OCI-LY1 (cell line): ENCODE data around the gene QRSL1.

Experiments
- H2AFZ ChIP-seq: fragments of 200-600 bp; sonication (generic), shearing (Covaris generic); 2 replicates; pipeline ENCODE4 v1.6.0; 2014; ENCODE audit warnings: antibody characterized with exemption, mild to moderate bottlenecking, low read length
- H3F3A ChIP-seq: fragments of 200-600 bp; sonication (generic), shearing (Covaris generic); 2 replicates; pipeline ENCODE4 v1.6.0; 2014; ENCODE audit warnings: mild to moderate bottlenecking, antibody characterized with exemption, low read length, moderate library complexity; ENCODE audit not compliant: insufficient read depth
- H3K27ac ChIP-seq: fragments of 200-600 bp; sonication (generic); 2 replicates; pipeline ENCODE4 v1.5.1; 2014; ENCODE audit warnings: low read length, mixed run types, mild to moderate bottlenecking, low read depth; ENCODE audit not compliant: poor library complexity, severe bottlenecking
- H3K27me3 ChIP-seq: fragments of 200-600 bp; sonication (generic); 2 replicates; pipeline ENCODE4 v1.6.0; 2014; ENCODE audit warnings: antibody characterized with exemption, mild to moderate bottlenecking, low read length, moderate library complexity; ENCODE audit not compliant: insufficient read depth
- H3K36me3 ChIP-seq: fragments of 200-600 bp; sonication (generic); 2 replicates; pipeline ENCODE4 v1.6.1; 2014; ENCODE audit warnings: mild to moderate bottlenecking, antibody characterized with exemption, low read length, moderate library complexity, mixed read lengths; ENCODE audit not compliant: insufficient read depth
- H3K4me1 ChIP-seq: fragments of 200-600 bp; sonication (generic); 2 replicates; pipeline ENCODE4 v1.5.1; 2014; ENCODE audit warnings: mild to moderate bottlenecking, low read length, moderate library complexity; ENCODE audit not compliant: insufficient read depth, severe bottlenecking
- H3K4me2 ChIP-seq: fragments of 200-600 bp; sonication (generic), shearing (Covaris generic); 2 replicates; pipeline ENCODE4 v1.6.1; 2014; ENCODE audit warnings: low read length
- H3K4me3 ChIP-seq: fragments of 200-600 bp; sonication (generic); 2 replicates; pipeline ENCODE4 v1.5.1; 2014; ENCODE audit warnings: low read length, low read depth, mild to moderate bottlenecking, mixed read lengths; ENCODE audit not compliant: poor library complexity, severe bottlenecking
- H3K79me2 ChIP-seq: fragments of 200-600 bp; shearing (Covaris generic); 2 replicates; pipeline ENCODE4 v1.6.1; 2016; ENCODE audit warnings: mixed run types, low read length, mixed read lengths; ENCODE audit not compliant: insufficient read depth
- H3K9ac ChIP-seq: fragments of 200-600 bp; sonication (generic), shearing (Covaris generic); 2 replicates; pipeline ENCODE4 v1.6.1; 2014; ENCODE audit warnings: mild to moderate bottlenecking, low read length, mixed read lengths
- H3K9me2 ChIP-seq: fragments of 200-600 bp; sonication (generic), shearing (Covaris generic); 2 replicates; pipeline ENCODE4 v1.6.1; 2014; ENCODE audit warnings: low read depth, mild to moderate bottlenecking, low read length, mixed read lengths
- H3K9me3 ChIP-seq: fragments of 200-600 bp; shearing (Covaris generic); 2 replicates; pipeline ENCODE4 v1.6.1; 2014; ENCODE audit warnings: low read length, mixed read lengths
- H4K20me1 ChIP-seq: fragments of 200-600 bp; sonication (generic), shearing (Covaris generic); 2 replicates; pipeline ENCODE4 v1.6.0; 2016; ENCODE audit warnings: mild to moderate bottlenecking, low read length; ENCODE audit not compliant: insufficient read depth
- EZH2 ChIP-seq: fragments of 200-600 bp; sonication (generic), shearing (Covaris generic); IDR thresholded peaks from 2 replicates; pipeline ENCODE4 v1.8.0; 2017; ENCODE audit warnings: borderline replicate concordance, mixed run types, mild to moderate bottlenecking, antibody characterized with exemption, low read length, moderate library complexity, mixed read lengths
- TF ChIP-seq, protein P1 (sequence below): fragments of 200-600 bp; sonication (generic), shearing (Covaris generic); IDR thresholded peaks from 2 replicates; pipeline ENCODE4 v1.5.1; 2017; ENCODE audit warnings: mild to moderate bottlenecking, antibody characterized with exemption, low read length, moderate library complexity, mixed read lengths

The QRSL1 gene

DNA sequence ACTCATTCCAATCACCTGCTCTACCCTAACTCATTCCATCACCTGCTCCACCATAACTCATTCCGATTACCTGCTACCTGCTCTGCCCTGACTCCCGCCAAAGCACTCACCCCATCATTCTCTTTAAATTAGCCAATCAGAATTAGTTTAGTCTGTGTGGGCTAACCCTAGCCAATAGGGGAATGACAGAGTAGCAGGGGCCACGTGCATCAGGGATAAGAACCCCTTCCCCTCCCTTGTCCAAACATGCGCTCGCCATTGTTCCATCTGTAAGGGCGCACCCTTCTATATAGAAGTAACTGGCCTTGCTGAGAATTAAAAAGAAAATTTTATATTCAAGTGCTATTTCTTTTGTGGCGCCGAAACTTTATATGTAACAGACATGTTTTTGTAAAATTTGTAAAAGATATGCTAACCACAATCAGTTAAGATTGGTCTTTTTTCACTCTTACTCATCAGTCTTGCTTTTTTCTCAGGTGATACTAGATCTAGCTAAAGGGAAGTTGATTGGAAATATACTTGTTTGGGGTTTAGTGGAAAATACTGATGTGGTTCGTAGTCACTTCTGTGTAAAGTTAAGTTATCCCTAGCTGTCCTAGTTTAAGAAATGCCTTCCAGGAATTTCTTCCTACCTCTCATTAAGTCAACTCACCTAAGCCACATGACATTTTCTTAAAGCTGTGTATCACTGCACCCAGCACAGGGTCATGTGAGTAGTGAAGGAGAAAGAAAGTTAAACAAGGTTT, 16.5 kb upstream of the QRSL1 start:
- Histone ChIP-seq H3K9ac (peak overlapping the region; percentile 57; the same call in 1 of the 2 replicates), H3K4me3 (no peak overlapping the region), H3K79me2 (no peaks in the 10 kb centered on the region), H2AFZ (no peak overlapping the region), H3K9me3 (no peaks in the 10 kb centered on the region), H3K36me3 (peaks cover 50% of the 10 kb centered on the region), H3K9me2 (no peaks in the 10 kb centered on the region), H3F3A (no peaks in the 10 kb centered on the region), H3K4me1 (peaks cover 89% of the 10 kb centered on the region), H4K20me1 (no peaks in the 10 kb centered on the region), H3K27ac (peak overlapping the region; percentile 92), H3K27me3 (no peaks in the 10 kb centered on the region), H3K4me2 (peak overlapping the region; percentile 58; the same call in 1 of the 2 replicates)
- TF ChIP-seq EZH2, result no peak
- TF ChIP-seq, protein P1, sequence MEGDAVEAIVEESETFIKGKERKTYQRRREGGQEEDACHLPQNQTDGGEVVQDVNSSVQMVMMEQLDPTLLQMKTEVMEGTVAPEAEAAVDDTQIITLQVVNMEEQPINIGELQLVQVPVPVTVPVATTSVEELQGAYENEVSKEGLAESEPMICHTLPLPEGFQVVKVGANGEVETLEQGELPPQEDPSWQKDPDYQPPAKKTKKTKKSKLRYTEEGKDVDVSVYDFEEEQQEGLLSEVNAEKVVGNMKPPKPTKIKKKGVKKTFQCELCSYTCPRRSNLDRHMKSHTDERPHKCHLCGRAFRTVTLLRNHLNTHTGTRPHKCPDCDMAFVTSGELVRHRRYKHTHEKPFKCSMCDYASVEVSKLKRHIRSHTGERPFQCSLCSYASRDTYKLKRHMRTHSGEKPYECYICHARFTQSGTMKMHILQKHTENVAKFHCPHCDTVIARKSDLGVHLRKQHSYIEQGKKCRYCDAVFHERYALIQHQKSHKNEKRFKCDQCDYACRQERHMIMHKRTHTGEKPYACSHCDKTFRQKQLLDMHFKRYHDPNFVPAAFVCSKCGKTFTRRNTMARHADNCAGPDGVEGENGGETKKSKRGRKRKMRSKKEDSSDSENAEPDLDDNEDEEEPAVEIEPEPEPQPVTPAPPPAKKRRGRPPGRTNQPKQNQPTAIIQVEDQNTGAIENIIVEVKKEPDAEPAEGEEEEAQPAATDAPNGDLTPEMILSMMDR, result no peak

DNA sequence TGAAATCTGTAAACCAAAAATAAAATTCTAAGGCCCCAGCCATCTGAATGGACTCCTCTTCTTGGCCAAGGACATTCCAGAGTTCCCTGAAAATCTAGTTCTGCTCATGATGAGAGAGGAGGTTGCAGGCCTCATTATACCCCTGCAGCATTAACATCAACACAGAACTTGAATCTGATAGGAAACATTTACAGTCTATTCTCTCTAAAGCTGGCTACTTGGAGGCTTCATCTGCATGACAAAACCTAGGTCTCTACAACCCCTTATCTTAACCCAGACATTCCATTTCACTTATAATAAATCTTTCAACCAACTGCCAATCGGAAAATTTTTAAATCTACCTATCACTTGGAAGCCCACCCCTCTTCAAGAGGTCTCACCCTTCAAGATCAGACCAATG, 15.8 kb upstream of the QRSL1 start:
- Histone ChIP-seq H3K4me2 (peak overlapping the region; percentile 58), H3K79me2 (no peaks in the 10 kb centered on the region), H3K9ac (peak overlapping the region; percentile 57; the same call in 1 of the 2 replicates), H3K36me3 (peaks cover 55% of the 10 kb centered on the region), H4K20me1 (no peaks in the 10 kb centered on the region), H3K4me3 (peak overlapping the region; percentile 19), H3K9me3 (no peaks in the 10 kb centered on the region), H3K4me1 (peaks cover 92% of the 10 kb centered on the region), H2AFZ (no peak overlapping the region), H3K27me3 (no peaks in the 10 kb centered on the region), H3K27ac (peak overlapping the region; percentile 92), H3K9me2 (no peaks in the 10 kb centered on the region), H3F3A (no peaks in the 10 kb centered on the region)
- TF ChIP-seq EZH2, result no peak
- TF ChIP-seq, protein P1, result no peak

DNA sequence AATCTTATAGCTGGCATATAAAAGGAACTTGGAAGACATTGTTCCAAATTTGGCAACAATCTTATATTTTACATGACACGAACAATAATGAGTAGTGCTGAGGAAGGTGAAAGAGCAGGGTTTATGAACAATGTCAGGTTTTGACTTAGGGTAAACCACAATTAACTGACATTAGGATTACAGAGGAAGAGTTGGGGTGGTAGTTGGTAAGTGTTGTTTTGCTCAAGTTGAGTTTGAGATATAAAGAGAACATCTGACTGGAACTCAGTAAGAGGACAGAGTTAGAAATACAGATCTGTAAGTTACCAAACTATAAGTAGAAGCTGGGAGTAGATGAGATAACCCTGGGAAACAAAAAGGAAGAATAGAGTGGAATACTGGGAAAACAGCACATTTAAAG, 15.2 kb upstream of the QRSL1 start:
- H4K20me1 ChIP-seq, result no peaks in the 10 kb centered on the region
- H3K4me2 ChIP-seq, result peak overlapping the region; percentile 58
- H3K4me3 ChIP-seq, result peak overlapping the region; percentile 19
- H3K36me3 ChIP-seq, result peaks cover 55% of the 10 kb centered on the region
- 0 out of 2 replicates have a peak, but pooled peaks cover 4% of the 10 kb centered on the region for H3F3A ChIP-seq
- no peaks in the 10 kb centered on the region for H3K9me3 ChIP-seq
- H3K9ac ChIP-seq, result peak overlapping the region; percentile 57
- H3K27me3 ChIP-seq, result no peaks in the 10 kb centered on the region
- H3K79me2 ChIP-seq, result no peaks in the 10 kb centered on the region
- H3K9me2 ChIP-seq, result no peaks in the 10 kb centered on the region
- TF ChIP-seq EZH2, result no peak
- TF ChIP-seq, protein P1, result no peak
- peaks cover 92% of the 10 kb centered on the region for H3K4me1 ChIP-seq
- H2AFZ ChIP-seq, result no peak overlapping the region
- peak overlapping the region; percentile 92 for H3K27ac ChIP-seq
